ENCODE results near the gene TET3.
A peak's percentile ranks its signal among the peaks of the same experiment; 100 is the strongest.

The TET3 gene

GRCh38 chr2:73987948-73988700 is 3.4 kb downstream of the TET3 start:
- no peak for DNase-seq

- DNase-seq = no peak
Measured at GRCh38 chr2:73989972-73990371, 5.3 kb downstream of the TET3 start.

- no peak for DNase-seq
Measured at GRCh38 chr2:73990531-73990930, 5.8 kb downstream of the TET3 start.

GRCh38 chr2:73992036-73992435 is 7.3 kb downstream of the TET3 start:
- no peak for DNase-seq

GRCh38 chr2:73993376-73993775 is 8.7 kb downstream of the TET3 start:
- DNase-seq = no peak

- no peak for DNase-seq
Measured at GRCh38 chr2:73993778-73994177, 9.1 kb downstream of the TET3 start.

- no peak for DNase-seq
Measured at GRCh38 chr2:73994178-73994831, 9.6 kb downstream of the TET3 start.

- DNase-seq = no peak
Measured at GRCh38 chr2:73995810-73996209, 11.1 kb downstream of the TET3 start.

- DNase-seq = no peak
Measured at GRCh38 chr2:73997813-73998212, 13.1 kb downstream of the TET3 start.

- peak; percentile 26 to 31 for DNase-seq
Measured at GRCh38 chr2:73998451-73998850, 13.7 kb downstream of the TET3 start.

GRCh38 chr2:73998933-73999332 is 14.2 kb downstream of the TET3 start:
- DNase-seq = no peak

GRCh38 chr2:73999881-74000597 is 15.3 kb downstream of the TET3 start:
- no peak for DNase-seq

GRCh38 chr2:74000666-74001065 is 16.0 kb downstream of the TET3 start:
- DNase-seq = no peak

- no peak for DNase-seq
Measured at GRCh38 chr2:74001121-74001520, 16.4 kb downstream of the TET3 start.

- no peak for DNase-seq
Measured at GRCh38 chr2:74001781-74002504, 17.2 kb downstream of the TET3 start.

- peak; percentile 86 to 92 for DNase-seq
Measured at GRCh38 chr2:74002505-74003421, 18.1 kb downstream of the TET3 start.

- no peak for DNase-seq
Measured at GRCh38 chr2:74003494-74004211, 18.9 kb downstream of the TET3 start.

GRCh38 chr2:74004212-74005182 is 19.8 kb downstream of the TET3 start:
- no peak for DNase-seq

GRCh38 chr2:74005786-74006185 is 21.1 kb downstream of the TET3 start:
- DNase-seq = no peak

- DNase-seq = no peak
Measured at GRCh38 chr2:74006459-74006858, 21.7 kb downstream of the TET3 start.
